Measurements from ENCODE around the gene CYB561A3.

Gene CYB561A3

DNA sequence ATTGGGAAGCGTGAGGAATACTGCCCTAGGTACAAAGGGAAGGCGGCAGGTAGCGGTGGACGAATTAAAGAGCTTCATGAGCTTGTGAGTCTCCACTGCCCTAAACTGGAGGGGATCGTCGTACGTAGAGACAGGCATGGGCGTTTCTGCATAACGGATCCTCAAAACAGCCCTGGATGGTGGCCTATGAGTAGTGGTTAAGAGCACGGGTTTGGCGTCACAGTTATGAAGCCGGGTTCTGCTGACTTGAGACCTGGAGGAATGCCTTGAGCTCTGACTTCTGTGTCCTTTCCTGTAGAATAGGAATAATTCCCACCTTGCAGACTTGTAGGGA is 827 bp upstream of the CYB561A3 start (continued):
- TF ChIP-seq, protein P1, sequence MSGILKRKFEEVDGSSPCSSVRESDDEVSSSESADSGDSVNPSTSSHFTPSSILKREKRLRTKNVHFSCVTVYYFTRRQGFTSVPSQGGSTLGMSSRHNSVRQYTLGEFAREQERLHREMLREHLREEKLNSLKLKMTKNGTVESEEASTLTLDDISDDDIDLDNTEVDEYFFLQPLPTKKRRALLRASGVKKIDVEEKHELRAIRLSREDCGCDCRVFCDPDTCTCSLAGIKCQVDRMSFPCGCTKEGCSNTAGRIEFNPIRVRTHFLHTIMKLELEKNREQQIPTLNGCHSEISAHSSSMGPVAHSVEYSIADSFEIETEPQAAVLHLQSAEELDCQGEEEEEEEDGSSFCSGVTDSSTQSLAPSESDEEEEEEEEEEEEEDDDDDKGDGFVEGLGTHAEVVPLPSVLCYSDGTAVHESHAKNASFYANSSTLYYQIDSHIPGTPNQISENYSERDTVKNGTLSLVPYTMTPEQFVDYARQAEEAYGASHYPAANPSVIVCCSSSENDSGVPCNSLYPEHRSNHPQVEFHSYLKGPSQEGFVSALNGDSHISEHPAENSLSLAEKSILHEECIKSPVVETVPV (CRISPR knock-in tag; IDR thresholded peaks at IDR 0.05): no peak
- TF ChIP-seq, protein P2, sequence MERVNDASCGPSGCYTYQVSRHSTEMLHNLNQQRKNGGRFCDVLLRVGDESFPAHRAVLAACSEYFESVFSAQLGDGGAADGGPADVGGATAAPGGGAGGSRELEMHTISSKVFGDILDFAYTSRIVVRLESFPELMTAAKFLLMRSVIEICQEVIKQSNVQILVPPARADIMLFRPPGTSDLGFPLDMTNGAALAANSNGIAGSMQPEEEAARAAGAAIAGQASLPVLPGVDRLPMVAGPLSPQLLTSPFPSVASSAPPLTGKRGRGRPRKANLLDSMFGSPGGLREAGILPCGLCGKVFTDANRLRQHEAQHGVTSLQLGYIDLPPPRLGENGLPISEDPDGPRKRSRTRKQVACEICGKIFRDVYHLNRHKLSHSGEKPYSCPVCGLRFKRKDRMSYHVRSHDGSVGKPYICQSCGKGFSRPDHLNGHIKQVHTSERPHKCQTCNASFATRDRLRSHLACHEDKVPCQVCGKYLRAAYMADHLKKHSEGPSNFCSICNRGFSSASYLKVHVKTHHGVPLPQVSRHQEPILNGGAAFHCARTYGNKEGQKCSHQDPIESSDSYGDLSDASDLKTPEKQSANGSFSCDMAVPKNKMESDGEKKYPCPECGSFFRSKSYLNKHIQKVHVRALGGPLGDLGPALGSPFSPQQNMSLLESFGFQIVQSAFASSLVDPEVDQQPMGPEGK (CRISPR knock-in tag; IDR thresholded peaks at IDR 0.05; ENCODE audit: borderline replicate concordance): no peak
- TF ChIP-seq ZFP3 (CRISPR knock-in tag; IDR thresholded peaks at IDR 0.05) (no peak), GLIS3 (CRISPR knock-in tag; IDR thresholded peaks at IDR 0.05) (no peak)

DNA sequence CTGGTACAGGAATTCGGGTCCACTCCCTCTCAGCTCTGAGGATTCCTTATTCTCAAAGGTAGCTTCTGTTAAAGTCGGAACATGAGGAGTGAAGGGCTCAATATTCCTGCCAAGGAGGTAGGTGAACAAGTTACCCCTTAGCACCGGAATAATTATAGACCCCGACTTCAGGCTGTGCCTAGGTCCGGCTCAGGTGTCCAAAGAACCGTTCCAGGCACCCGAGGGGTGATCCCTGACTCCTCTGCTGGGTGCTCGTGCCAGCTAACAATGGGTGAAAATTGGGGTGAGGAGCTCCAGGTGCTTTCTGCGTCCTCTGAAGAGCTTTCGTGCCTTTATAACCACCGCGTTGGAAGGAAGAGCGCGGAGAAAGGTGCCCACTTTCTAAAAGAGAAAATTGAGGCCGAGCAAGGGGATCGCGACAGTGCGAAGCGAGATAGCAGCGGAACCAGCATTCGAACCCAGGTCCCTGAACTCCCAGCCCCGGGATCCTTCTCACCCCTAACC is 393 bp downstream of the CYB561A3 start:
- TF ChIP-seq OSR1 (CRISPR knock-in tag; IDR thresholded peaks at IDR 0.05): no peak
- TF ChIP-seq, protein P2 (CRISPR knock-in tag; IDR thresholded peaks at IDR 0.05; ENCODE audit: borderline replicate concordance): no peak
- no peak for TF ChIP-seq ZNF565 (CRISPR knock-in tag; conservative IDR thresholded peaks at IDR 0.05; ENCODE audit: low read depth)
- TF ChIP-seq SNAI2 (CRISPR knock-in tag; IDR thresholded peaks at IDR 0.05): no peak
- TF ChIP-seq ISL1 (CRISPR knock-in tag; IDR thresholded peaks at IDR 0.05): no peak

DNA sequence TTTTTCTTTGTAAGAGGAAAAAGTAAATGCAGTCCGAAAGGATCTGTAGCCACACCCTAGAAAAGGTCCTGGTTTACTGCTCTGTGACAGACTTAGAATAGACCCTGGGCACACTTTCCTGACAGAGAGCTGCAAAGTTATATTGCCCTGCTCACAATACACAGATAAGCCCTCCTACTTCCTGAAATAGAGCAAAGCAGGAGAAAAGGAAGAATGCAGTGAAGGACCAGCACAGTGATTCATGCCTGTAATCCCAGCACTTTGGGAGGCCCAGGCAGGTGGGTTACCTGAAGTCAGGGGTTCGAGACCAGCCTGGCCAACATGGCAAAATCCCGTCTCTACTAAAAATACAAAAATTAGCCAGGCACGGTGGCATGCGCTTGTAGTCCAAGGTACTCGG is 2.2 kb downstream of the CYB561A3 start:
- TF ChIP-seq SNAI2 (CRISPR knock-in tag; IDR thresholded peaks at IDR 0.05) (no peak), ISL1 (CRISPR knock-in tag; IDR thresholded peaks at IDR 0.05) (no peak), PPARA (CRISPR knock-in tag; IDR thresholded peaks at IDR 0.05; ENCODE audit: borderline replicate concordance) (no peak), BACH2 (CRISPR knock-in tag; IDR thresholded peaks at IDR 0.05; ENCODE audit: borderline replicate concordance) (no peak), TOX (CRISPR knock-in tag; IDR thresholded peaks at IDR 0.05; ENCODE audit: borderline replicate concordance) (no peak), OSR1 (CRISPR knock-in tag; IDR thresholded peaks at IDR 0.05) (no peak), RARB (CRISPR knock-in tag; IDR thresholded peaks at IDR 0.05) (no peak), ZFP30 (CRISPR knock-in tag; IDR thresholded peaks at IDR 0.05) (no peak), ZNF70 (CRISPR knock-in tag; IDR thresholded peaks at IDR 0.05) (no peak), ESRRG (CRISPR knock-in tag; IDR thresholded peaks at IDR 0.05) (no peak), ZNF565 (CRISPR knock-in tag; conservative IDR thresholded peaks at IDR 0.05; ENCODE audit: low read depth) (no peak), TCF4 (CRISPR knock-in tag; IDR thresholded peaks at IDR 0.05; ENCODE audit: borderline replicate concordance) (no peak), ZC3H10 (CRISPR knock-in tag; IDR thresholded peaks at IDR 0.05) (no peak), ZNF8 (CRISPR knock-in tag; IDR thresholded peaks at IDR 0.05) (no peak), GLIS3 (CRISPR knock-in tag; IDR thresholded peaks at IDR 0.05) (no peak), ARNTL (CRISPR knock-in tag; IDR thresholded peaks at IDR 0.05; ENCODE audit: borderline replicate concordance, low read depth) (no peak)
- TF ChIP-seq, protein P1 (CRISPR knock-in tag; IDR thresholded peaks at IDR 0.05): no peak
- TF ChIP-seq, protein P3, sequence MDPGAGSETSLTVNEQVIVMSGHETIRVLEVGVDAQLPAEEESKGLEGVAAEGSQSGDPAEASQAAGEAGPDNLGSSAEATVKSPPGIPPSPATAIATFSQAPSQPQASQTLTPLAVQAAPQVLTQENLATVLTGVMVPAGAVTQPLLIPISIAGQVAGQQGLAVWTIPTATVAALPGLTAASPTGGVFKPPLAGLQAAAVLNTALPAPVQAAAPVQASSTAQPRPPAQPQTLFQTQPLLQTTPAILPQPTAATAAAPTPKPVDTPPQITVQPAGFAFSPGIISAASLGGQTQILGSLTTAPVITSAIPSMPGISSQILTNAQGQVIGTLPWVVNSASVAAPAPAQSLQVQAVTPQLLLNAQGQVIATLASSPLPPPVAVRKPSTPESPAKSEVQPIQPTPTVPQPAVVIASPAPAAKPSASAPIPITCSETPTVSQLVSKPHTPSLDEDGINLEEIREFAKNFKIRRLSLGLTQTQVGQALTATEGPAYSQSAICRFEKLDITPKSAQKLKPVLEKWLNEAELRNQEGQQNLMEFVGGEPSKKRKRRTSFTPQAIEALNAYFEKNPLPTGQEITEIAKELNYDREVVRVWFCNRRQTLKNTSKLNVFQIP (CRISPR knock-in tag; IDR thresholded peaks at IDR 0.05; ENCODE audit: borderline replicate concordance, low read depth): no peak
- TF ChIP-seq, protein P4, sequence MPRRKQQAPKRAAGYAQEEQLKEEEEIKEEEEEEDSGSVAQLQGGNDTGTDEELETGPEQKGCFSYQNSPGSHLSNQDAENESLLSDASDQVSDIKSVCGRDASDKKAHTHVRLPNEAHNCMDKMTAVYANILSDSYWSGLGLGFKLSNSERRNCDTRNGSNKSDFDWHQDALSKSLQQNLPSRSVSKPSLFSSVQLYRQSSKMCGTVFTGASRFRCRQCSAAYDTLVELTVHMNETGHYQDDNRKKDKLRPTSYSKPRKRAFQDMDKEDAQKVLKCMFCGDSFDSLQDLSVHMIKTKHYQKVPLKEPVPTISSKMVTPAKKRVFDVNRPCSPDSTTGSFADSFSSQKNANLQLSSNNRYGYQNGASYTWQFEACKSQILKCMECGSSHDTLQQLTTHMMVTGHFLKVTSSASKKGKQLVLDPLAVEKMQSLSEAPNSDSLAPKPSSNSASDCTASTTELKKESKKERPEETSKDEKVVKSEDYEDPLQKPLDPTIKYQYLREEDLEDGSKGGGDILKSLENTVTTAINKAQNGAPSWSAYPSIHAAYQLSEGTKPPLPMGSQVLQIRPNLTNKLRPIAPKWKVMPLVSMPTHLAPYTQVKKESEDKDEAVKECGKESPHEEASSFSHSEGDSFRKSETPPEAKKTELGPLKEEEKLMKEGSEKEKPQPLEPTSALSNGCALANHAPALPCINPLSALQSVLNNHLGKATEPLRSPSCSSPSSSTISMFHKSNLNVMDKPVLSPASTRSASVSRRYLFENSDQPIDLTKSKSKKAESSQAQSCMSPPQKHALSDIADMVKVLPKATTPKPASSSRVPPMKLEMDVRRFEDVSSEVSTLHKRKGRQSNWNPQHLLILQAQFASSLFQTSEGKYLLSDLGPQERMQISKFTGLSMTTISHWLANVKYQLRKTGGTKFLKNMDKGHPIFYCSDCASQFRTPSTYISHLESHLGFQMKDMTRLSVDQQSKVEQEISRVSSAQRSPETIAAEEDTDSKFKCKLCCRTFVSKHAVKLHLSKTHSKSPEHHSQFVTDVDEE (CRISPR knock-in tag; IDR thresholded peaks at IDR 0.05): no peak
- TF ChIP-seq, protein P5, sequence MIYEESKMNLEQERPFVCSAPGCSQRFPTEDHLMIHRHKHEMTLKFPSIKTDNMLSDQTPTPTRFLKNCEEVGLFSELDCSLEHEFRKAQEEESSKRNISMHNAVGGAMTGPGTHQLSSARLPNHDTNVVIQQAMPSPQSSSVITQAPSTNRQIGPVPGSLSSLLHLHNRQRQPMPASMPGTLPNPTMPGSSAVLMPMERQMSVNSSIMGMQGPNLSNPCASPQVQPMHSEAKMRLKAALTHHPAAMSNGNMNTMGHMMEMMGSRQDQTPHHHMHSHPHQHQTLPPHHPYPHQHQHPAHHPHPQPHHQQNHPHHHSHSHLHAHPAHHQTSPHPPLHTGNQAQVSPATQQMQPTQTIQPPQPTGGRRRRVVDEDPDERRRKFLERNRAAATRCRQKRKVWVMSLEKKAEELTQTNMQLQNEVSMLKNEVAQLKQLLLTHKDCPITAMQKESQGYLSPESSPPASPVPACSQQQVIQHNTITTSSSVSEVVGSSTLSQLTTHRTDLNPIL (CRISPR knock-in tag; IDR thresholded peaks at IDR 0.05; ENCODE audit: low read depth): no peak
- ATAC-seq: no peak

More for the DNA sequence above, 393 bp downstream of the CYB561A3 start:
- peak; percentile 1; the same call in 2 of the 3 replicates for ATAC-seq
